Fibroblast of mammary gland (primary cell): ENCODE data around the gene PPP3CA.
"Not testable (repeated sequence)": the region's sequence is repeated elsewhere in the genome, so short reads cannot be mapped to it uniquely, and the experiment has no call there.

Experiments used
- DNase-seq: peaks from one replicate; pipeline ENCODE4 v3.0.0-alpha.2; 2010; ENCODE audit warnings: low read depth
- H3K4me3 ChIP-seq: 2 replicates; pipeline ENCODE4 v1.5.1; 2011; ENCODE audit warnings: low read depth, mild to moderate bottlenecking, low read length, moderate library complexity; ENCODE audit not compliant: control insufficient read depth
- CTCF ChIP-seq: conservative IDR thresholded peaks from 2 replicates; pipeline ENCODE4 v1.5.1; 2011; ENCODE audit warnings: low read depth, low read length, inconsistent platforms; ENCODE audit not compliant: control insufficient read depth, insufficient read depth

PPP3CA gene

GRCh38 chr4:101114936-101115372 lies 232.4 kb downstream of the PPP3CA start:
- no peak for TF ChIP-seq CTCF
- no peak overlapping the region for H3K4me3 ChIP-seq
- DNase-seq = peak; percentile 56

- no peak for DNase-seq
- no peak for TF ChIP-seq CTCF
- no peak overlapping the region for H3K4me3 ChIP-seq
Measured at GRCh38 chr4:101104312-101105052, 242.8 kb downstream of the PPP3CA start.

- TF ChIP-seq CTCF = no peak
- H3K4me3 ChIP-seq = no peak overlapping the region
- no peak for DNase-seq
Measured at GRCh38 chr4:101103381-101104142, 243.8 kb downstream of the PPP3CA start.

- no peak overlapping the region for H3K4me3 ChIP-seq
- no peak for TF ChIP-seq CTCF
- peak; percentile 89 for DNase-seq
Measured at GRCh38 chr4:101102114-101102742, 245.1 kb downstream of the PPP3CA start.

GRCh38 chr4:101101072-101101471 lies 246.3 kb downstream of the PPP3CA start:
- TF ChIP-seq CTCF = no peak
- H3K4me3 ChIP-seq = no peak overlapping the region
- DNase-seq = no peak

- no peak overlapping the region for H3K4me3 ChIP-seq
- no peak for DNase-seq
- no peak for TF ChIP-seq CTCF
Measured at GRCh38 chr4:101098666-101099400, 248.5 kb downstream of the PPP3CA start.

- not testable (repeated sequence) for DNase-seq, H3K4me3 ChIP-seq
Measured at GRCh38 chr4:101092609-101093008, 254.7 kb downstream of the PPP3CA start.
